ENCODE data around the gene HSPA13.

DNA sequence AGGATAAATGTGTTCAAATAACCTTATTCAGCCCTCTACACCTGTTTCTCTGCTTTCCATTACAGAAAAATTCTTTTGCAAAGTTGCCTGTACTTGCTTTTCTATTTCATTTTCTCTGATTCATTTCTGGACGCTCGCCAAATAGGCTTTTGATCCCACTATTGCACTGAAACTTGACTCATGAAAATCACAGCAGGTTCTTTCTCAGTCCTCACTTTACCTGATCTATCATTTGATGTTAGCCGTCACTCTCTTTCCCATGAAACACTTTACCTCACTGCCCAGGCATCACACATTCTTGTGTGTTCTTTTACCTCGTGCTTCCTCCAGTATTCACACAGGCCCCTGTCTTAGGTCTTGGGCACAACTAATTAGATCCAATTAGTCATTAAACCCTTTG is 26.2 kb downstream of the HSPA13 start:
- TF ChIP-seq, protein P1, sequence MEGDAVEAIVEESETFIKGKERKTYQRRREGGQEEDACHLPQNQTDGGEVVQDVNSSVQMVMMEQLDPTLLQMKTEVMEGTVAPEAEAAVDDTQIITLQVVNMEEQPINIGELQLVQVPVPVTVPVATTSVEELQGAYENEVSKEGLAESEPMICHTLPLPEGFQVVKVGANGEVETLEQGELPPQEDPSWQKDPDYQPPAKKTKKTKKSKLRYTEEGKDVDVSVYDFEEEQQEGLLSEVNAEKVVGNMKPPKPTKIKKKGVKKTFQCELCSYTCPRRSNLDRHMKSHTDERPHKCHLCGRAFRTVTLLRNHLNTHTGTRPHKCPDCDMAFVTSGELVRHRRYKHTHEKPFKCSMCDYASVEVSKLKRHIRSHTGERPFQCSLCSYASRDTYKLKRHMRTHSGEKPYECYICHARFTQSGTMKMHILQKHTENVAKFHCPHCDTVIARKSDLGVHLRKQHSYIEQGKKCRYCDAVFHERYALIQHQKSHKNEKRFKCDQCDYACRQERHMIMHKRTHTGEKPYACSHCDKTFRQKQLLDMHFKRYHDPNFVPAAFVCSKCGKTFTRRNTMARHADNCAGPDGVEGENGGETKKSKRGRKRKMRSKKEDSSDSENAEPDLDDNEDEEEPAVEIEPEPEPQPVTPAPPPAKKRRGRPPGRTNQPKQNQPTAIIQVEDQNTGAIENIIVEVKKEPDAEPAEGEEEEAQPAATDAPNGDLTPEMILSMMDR (IDR thresholded peaks at IDR 0.05): no peak
- no peak for TF ChIP-seq POLR2A (IDR thresholded peaks at IDR 0.05)
